Lower leg skin (tissue), 3 donors: ENCODE data around the gene C10orf67.

ENCODE experiments used
- CTCF ChIP-seq, 3 donors: fragments of 450-650 bp; IDR thresholded peaks; one replicate each; pipeline ENCODE4 v1.5.1; 2016; ENCODE audit warnings: antibody characterized with exemption in 3 of 3, mild to moderate bottlenecking in 3 of 3, moderate library complexity in 2 of 3
- POLR2A ChIP-seq, 2 donors: fragments of 450-650 bp; IDR thresholded peaks; one replicate each; pipeline ENCODE4 v1.6.1; 2016 to 2017; ENCODE audit warnings: antibody characterized with exemption in 2 of 2, mild to moderate bottlenecking in 1 of 2, moderate library complexity in 1 of 2

- no peak for TF ChIP-seq CTCF (IDR thresholded peaks at IDR 0.05)
- no peak for TF ChIP-seq POLR2A (IDR thresholded peaks at IDR 0.05)
Measured at GRCh38 chr10:23275355-23275754, 69.2 kb downstream of the C10orf67 start.
